GM21717 (cell line): Measurements from ENCODE around the gene MARCKSL1.
A peak's percentile ranks its signal among the peaks of the same experiment; 100 is the strongest.

Source experiments
- ATAC-seq: cut with Tn5 transposase; IDR thresholded peaks from one replicate; pipeline ENCODE4 v1.9.1; 2021; ENCODE audit warnings: mild to moderate bottlenecking, moderate library complexity; ENCODE audit not compliant: unreplicated experiment

Gene MARCKSL1

GRCh38 chr1:32353431-32353830 lies 17.4 kb upstream of the MARCKSL1 start:
- ATAC-seq, result no peak

DNA sequence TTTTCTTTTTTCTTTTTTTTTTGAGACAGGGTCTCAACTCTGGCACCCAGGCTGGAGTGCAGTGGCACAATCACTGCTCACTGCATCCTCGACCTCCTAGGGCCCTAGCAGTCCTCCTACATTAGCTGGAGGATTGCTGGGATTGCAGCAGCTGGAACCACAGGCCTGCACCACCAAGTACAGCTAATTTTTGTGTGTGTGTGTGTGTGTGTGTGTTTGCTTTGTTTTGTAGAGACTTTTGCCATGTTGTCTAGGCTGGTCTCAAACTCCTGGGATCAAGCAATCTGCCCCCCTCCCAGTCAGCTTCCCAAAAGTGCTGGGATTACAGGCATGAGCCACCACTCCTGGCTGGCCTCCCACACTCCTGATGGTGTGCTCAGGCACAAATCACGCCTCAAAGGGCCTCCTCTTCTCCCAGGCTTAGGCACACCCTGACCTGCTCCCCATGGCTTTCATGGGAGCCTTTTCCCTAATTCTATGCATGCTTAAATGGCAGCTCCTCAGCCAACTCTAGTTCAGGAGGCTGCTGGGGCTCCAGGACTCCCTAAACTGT lies 16.9 kb upstream of the MARCKSL1 start:
- ATAC-seq, result no peak

GRCh38 chr1:32352239-32352745 lies 16.3 kb upstream of the MARCKSL1 start:
- no peak for ATAC-seq

GRCh38 chr1:32351399-32352238 lies 15.6 kb upstream of the MARCKSL1 start:
- ATAC-seq, result peak; percentile 66

- ATAC-seq, result peak; percentile 37
Observed at GRCh38 chr1:32350785-32351398, 14.9 kb upstream of the MARCKSL1 start.

GRCh38 chr1:32349211-32349708 lies 13.2 kb upstream of the MARCKSL1 start:
- ATAC-seq, result no peak

GRCh38 chr1:32346532-32347157 lies 10.6 kb upstream of the MARCKSL1 start:
- ATAC-seq, result no peak

DNA sequence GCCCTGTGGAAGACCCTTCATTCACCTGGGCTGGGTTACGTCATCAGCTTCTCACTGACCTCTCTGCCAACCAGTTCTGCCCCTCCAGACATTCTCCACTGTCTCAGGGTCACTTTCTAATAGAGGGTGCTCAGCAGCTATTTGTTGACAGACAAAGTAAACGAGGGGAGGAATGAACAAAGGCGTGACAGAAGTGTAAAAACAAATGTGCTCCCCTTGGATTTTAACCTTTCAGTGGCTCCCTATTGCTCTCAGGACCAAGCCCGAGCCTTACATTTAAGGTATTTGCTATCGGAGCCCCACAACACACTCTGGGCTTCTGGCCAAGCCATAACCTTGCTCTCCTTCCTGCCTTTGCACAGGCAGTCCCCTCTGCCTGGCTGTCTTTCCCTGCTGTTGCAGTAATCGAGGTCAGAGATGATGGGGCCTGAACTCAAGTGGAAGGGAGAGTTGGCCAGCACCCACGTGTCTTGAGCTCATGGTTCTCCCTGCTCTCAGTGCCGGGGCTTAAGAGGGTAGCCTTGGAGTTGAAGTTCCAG lies 9.3 kb upstream of the MARCKSL1 start:
- ATAC-seq, result no peak

DNA sequence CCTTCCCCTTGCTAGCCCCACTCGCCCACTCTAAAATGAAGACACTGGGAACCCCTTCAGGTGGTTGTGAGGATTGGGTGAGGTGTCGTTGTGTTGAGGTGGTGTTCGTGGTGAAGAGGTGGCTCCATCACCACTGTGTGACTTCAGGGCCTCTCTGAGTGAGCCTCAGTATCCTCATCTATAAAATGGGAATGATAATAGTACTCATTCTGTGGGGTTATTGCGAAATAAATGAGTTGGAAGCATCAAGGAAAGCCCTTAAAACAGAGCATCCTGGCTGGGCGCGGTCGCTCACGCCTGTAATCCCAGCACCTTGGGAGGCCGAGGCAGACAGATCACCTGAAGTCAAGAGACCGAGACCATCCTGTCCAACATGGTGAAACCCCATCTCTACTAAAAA lies 6.7 kb upstream of the MARCKSL1 start:
- ATAC-seq, result no peak

- ATAC-seq, result no peak
Observed at GRCh38 chr1:32341971-32342370, 5.9 kb upstream of the MARCKSL1 start.

GRCh38 chr1:32341186-32341757 lies 5.2 kb upstream of the MARCKSL1 start:
- ATAC-seq, result no peak

DNA sequence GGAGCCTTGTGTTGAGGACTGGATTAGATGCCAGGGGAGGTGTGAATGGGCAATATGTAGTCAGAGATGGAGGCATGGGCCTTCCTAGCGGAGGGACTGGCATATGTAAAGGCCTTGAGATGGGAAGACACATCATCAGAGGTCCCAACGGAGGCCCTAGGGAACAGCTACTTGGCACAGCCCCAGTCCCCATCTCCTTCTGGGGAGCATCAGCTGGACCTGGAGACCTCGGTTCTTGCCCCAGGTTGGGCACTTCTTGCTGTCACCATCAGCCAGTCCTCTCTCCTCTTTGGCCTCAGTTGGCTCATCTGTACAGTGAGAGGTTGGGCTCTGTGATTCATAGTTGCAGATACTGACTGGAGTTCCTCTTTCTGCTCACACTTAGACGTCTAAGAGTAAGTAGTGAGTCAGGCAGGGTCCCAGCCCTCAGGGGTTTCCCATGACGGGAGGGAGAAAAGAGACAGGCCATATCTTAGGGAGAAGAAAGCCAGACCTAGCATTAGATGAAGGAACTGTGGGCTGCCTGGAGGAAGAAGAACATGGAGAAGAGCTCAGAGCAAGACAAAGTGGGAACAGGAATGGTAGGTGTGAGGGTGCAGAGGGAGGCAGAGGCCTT lies 3.4 kb upstream of the MARCKSL1 start:
- no peak for ATAC-seq

- no peak for ATAC-seq
Observed at GRCh38 chr1:32338637-32339145, 2.7 kb upstream of the MARCKSL1 start.

GRCh38 chr1:32337855-32338636 lies 2.0 kb upstream of the MARCKSL1 start:
- no peak for ATAC-seq

- peak; percentile 31 for ATAC-seq
Observed at GRCh38 chr1:32336963-32337675, 1.1 kb upstream of the MARCKSL1 start.

DNA sequence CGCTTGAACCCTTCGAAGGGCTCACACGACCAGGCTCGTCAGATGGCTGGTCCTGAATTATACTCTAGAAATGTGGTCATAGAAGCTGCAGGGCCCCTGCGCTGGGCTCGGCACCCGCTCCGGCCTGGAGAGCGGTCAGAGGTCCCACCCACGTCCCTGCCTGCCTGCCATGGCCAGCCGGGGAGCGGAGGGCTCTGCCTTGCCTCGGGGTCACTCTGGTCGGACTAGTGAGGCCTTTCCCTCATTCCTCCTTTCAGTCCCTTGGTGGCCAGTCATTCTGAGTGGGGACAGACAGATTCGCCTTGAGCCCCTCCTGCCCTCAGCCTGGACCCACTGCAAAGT lies 529 bp upstream of the MARCKSL1 start:
- peak; percentile 2 for ATAC-seq

DNA sequence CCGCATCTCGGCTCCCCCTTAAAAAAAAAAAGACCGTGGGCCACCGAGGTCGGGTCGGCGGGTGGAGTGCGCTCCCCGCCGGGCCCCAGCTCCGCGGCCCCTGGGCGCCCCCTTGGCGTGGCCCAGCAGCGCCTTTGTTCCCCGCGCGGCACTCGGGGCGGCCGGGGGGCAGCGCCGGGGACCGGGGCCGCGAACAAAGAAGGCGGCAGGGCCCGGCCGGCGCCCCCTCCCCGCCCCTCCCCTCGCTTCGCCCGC lies 571 bp downstream of the MARCKSL1 start:
- ATAC-seq, result no peak

DNA sequence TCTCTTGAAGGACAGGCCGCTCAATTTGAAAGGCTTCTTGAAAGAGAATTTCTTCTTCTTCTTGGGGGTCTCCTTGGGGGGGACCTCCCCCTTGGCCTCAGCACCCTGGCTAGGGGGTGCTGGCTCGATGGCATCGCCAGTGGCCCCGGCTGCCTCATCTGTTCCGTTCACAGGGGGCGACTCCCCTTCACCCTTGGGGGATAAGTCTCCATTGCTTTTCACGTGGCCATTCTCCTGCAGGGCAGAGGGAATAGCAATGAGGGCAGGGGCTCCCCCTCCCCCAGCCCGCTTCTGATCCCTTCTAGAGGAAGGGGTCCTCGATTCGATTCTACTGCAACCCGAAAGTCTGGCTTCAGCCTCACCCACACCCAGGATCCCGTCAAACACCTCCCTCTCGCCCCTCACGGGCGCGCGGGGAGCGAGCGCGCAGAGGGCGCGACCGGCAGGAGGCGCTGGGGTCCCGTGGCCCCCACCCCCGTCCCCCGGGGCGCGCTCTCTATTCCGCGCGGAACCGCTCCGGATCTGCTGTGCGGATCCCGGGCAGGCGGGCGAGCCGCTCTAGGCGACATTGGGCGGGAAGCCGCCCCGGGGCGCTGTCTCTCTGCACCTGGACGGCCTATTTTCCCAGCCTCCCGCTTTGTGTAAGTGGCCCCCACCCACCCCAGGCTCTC lies 1.0 kb downstream of the MARCKSL1 start:
- no peak for ATAC-seq
